Measurements from ENCODE around the gene TMEM39B.

Gene TMEM39B

DNA sequence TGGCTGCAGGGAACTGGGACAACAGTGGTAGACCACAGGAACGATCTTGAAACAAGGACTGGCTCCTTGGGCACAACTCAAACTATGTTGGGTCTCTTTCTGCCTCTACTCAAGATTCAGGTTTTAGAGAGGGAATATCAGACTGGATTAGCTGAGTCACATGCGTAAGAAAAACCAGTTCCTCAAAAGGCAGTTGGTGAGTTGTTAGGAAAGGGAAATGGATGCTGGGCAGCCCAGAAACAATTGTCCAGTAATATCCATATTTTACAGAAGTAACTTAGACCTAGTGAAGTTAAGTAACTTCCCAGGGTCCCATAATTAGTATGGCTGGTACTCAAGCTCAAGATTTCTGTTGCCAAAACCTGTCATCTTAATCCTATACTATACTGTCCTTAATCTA is 27.0 kb upstream of the TMEM39B start:
- Histone ChIP-seq H3K27ac (ENCODE audit: insufficient read depth, low read depth, low read length, poor library complexity, severe bottlenecking) (no peak overlapping the region), H3K9me3 (ENCODE audit: control insufficient read depth, low read length) (no peaks in the 10 kb centered on the region), H3K4me3 (ENCODE audit: insufficient read depth, low read depth, low read length) (no peak overlapping the region), H3K27me3 (ENCODE audit: control insufficient read depth, insufficient read depth, low read length, poor library complexity, severe bottlenecking) (no peaks in the 10 kb centered on the region), H3K4me1 (ENCODE audit: control insufficient read depth, insufficient read depth, low read length) (no peaks in the 10 kb centered on the region), H3K36me3 (ENCODE audit: control insufficient read depth, insufficient read depth, low read length) (peaks cover 62% of the 10 kb centered on the region)
- WGBS, 2 experiments: 98% methylated on average over 2 of the region's 2 CpGs

DNA sequence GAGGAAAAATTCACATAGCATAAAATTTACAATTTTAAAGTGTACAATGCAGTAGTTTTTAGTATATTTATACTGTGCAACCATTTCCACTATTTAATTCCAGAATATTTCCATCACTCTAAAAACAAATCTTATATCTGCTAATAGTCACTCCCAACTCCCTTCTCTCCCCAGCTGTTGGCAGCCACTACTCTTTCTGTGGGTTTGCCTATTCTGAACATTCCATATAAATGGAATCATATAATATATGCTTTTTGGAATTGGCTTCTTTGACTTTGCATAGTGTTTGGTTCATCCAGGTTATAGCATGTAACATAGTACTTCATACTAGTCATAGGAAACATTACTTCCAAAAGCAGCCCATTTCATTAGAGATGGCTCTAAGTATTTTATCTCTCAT is 25.0 kb upstream of the TMEM39B start:
- Histone ChIP-seq H3K4me3 (ENCODE audit: insufficient read depth, low read depth, low read length) (no peak overlapping the region), H3K9me3 (ENCODE audit: control insufficient read depth, low read length) (no peaks in the 10 kb centered on the region), H3K36me3 (ENCODE audit: control insufficient read depth, insufficient read depth, low read length) (peaks cover 56% of the 10 kb centered on the region), H3K27me3 (ENCODE audit: control insufficient read depth, insufficient read depth, low read length, poor library complexity, severe bottlenecking) (no peaks in the 10 kb centered on the region), H3K27ac (ENCODE audit: insufficient read depth, low read depth, low read length, poor library complexity, severe bottlenecking) (no peak overlapping the region), H3K4me1 (ENCODE audit: control insufficient read depth, insufficient read depth, low read length) (no peaks in the 10 kb centered on the region)

DNA sequence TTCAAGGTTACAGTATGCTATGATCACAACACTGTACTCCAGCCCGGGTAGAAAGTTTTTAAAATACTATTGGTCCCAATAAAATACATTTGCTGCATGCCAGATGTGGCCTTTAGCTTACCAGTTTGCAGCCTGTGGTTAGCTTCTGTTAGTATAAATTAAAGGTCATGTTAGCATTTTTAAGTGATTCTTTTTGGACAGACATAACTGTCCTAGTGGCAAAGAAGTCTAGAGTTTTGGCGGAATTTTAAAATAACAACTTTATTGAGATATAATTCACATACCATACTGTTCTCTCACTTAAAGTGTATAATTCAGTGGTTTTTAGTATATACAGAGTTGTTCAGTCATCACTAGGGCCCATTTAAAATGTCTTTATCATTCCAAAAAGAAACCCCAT is 24.3 kb upstream of the TMEM39B start:
- 80 to 90% methylated on average over 1 to 2 of the region's 2 CpGs for WGBS, 2 experiments
- Histone ChIP-seq H3K36me3 (ENCODE audit: control insufficient read depth, insufficient read depth, low read length) (peaks cover 58% of the 10 kb centered on the region), H3K9me3 (ENCODE audit: control insufficient read depth, low read length) (no peaks in the 10 kb centered on the region), H3K27ac (ENCODE audit: insufficient read depth, low read depth, low read length, poor library complexity, severe bottlenecking) (no peak overlapping the region), H3K27me3 (ENCODE audit: control insufficient read depth, insufficient read depth, low read length, poor library complexity, severe bottlenecking) (no peaks in the 10 kb centered on the region), H3K4me3 (ENCODE audit: insufficient read depth, low read depth, low read length) (no peak overlapping the region), H3K4me1 (ENCODE audit: control insufficient read depth, insufficient read depth, low read length) (no peaks in the 10 kb centered on the region)

DNA sequence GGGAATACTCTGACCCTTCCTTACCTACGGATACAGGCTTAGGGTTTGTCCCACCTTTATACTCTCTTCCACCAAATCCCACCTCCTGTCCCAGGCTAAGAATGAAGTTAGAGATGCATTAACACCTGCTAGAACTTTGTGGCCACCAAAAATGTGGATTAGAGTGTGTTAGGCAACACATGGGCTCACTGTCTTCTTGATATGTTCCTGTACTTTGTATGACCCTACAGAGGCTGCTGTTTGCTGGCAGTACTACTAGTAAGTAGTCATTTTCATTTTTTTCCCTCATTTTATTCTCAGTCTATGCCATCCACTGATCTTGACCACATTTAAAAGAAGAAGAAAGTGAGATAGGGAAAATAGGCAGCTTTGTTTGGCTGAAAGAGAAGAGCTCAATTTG is 21.0 kb upstream of the TMEM39B start:
- Histone ChIP-seq H3K27ac (ENCODE audit: insufficient read depth, low read depth, low read length, poor library complexity, severe bottlenecking) (no peak overlapping the region), H3K9me3 (ENCODE audit: control insufficient read depth, low read length) (no peaks in the 10 kb centered on the region), H3K4me1 (ENCODE audit: control insufficient read depth, insufficient read depth, low read length) (no peaks in the 10 kb centered on the region), H3K27me3 (ENCODE audit: control insufficient read depth, insufficient read depth, low read length, poor library complexity, severe bottlenecking) (no peaks in the 10 kb centered on the region), H3K4me3 (ENCODE audit: insufficient read depth, low read depth, low read length) (no peak overlapping the region), H3K36me3 (ENCODE audit: control insufficient read depth, insufficient read depth, low read length) (peaks cover 66% of the 10 kb centered on the region)
- WGBS, 2 experiments: 96 to 100% methylated on average over 1 of the region's 1 CpG

DNA sequence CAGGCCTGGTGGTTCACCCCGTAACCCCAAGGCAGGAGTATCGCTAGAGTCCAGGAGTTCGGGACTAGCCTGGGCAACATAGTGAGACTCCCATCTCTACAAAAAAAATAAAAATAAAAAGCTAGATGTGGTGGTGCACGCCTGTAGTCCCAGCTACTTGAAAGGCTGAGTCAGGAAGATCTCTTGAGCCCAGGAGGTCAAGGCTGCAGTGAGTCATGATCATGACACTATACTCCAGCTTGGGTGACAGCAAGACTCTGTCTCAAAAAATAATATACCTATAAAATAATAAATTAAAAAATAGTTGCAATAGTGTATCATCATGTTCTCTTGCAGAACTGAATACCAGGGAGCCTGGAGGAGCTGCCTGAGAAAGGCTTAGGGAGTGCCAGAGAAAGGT is 19.9 kb upstream of the TMEM39B start:
- Histone ChIP-seq H3K27ac (ENCODE audit: insufficient read depth, low read depth, low read length, poor library complexity, severe bottlenecking) (no peak overlapping the region), H3K36me3 (ENCODE audit: control insufficient read depth, insufficient read depth, low read length) (peaks cover 56% of the 10 kb centered on the region)

DNA sequence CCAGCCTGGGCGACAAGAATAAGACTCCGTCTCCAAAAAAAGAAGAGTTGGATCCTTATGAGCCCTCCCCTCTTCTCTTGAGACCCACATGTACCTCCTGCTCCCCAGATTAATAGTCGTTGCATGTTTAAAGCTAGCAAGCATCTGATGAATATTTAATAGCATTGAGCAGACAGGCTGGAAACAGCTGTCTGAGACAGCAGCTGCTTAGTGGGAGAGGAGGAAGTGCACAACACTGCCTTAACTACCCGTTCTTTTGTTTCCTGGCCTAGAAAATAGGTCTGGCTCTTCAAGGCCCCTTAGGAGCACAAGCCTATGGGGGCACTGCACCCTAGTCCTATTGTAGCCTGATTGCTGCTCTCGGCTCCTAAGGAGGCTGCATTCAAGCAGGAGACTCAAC is 17.3 kb upstream of the TMEM39B start:
- Histone ChIP-seq H3K4me3 (ENCODE audit: insufficient read depth, low read depth, low read length) (no peak overlapping the region), H3K9me3 (ENCODE audit: control insufficient read depth, low read length) (no peaks in the 10 kb centered on the region), H3K27me3 (ENCODE audit: control insufficient read depth, insufficient read depth, low read length, poor library complexity, severe bottlenecking) (no peaks in the 10 kb centered on the region), H3K36me3 (ENCODE audit: control insufficient read depth, insufficient read depth, low read length) (peaks cover 65% of the 10 kb centered on the region), H3K4me1 (ENCODE audit: control insufficient read depth, insufficient read depth, low read length) (no peaks in the 10 kb centered on the region), H3K27ac (ENCODE audit: insufficient read depth, low read depth, low read length, poor library complexity, severe bottlenecking) (no peak overlapping the region)
- 93 to 96% methylated on average over 5 of the region's 5 CpGs for WGBS, 2 experiments

More for the DNA sequence above, 19.9 kb upstream of the TMEM39B start:
- WGBS, 2 experiments: 93 to 97% methylated on average over 4 of the region's 4 CpGs
- H3K4me3 ChIP-seq (ENCODE audit: insufficient read depth, low read depth, low read length): no peak overlapping the region
- H3K27me3 ChIP-seq (ENCODE audit: control insufficient read depth, insufficient read depth, low read length, poor library complexity, severe bottlenecking): no peaks in the 10 kb centered on the region
- H3K9me3 ChIP-seq (ENCODE audit: control insufficient read depth, low read length): no peaks in the 10 kb centered on the region
- H3K4me1 ChIP-seq (ENCODE audit: control insufficient read depth, insufficient read depth, low read length): no peaks in the 10 kb centered on the region

DNA sequence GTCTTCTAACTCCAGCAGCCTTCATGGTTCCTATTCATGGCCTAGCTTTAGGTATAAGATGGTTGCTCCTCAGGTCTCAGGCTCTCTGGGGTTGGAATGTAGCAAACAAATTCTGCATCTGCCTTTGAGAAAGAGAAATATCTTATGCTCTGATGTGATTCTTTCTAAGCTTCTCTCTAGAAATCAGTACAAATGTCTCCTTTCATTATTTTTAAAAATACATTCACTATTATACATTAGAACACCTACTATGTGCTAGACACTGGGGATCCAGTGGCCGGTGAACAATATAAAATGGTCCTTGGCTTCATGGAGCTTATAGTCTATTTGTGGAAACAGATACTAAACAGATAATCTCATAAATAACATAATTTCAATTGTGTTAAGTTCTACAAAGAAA is 16.1 kb upstream of the TMEM39B start:
- H3K36me3 ChIP-seq (ENCODE audit: control insufficient read depth, insufficient read depth, low read length): peaks cover 68% of the 10 kb centered on the region
- H3K27me3 ChIP-seq (ENCODE audit: control insufficient read depth, insufficient read depth, low read length, poor library complexity, severe bottlenecking): no peaks in the 10 kb centered on the region
- no peaks in the 10 kb centered on the region for H3K9me3 ChIP-seq (ENCODE audit: control insufficient read depth, low read length)
- H3K4me1 ChIP-seq (ENCODE audit: control insufficient read depth, insufficient read depth, low read length): no peaks in the 10 kb centered on the region
- no peak overlapping the region for H3K27ac ChIP-seq (ENCODE audit: insufficient read depth, low read depth, low read length, poor library complexity, severe bottlenecking)
- H3K4me3 ChIP-seq (ENCODE audit: insufficient read depth, low read depth, low read length): no peak overlapping the region
- WGBS, 2 experiments: 100% methylated on average over 1 of the region's 1 CpG; no CpG with 5 or more reads in 1 of the 2 experiments

DNA sequence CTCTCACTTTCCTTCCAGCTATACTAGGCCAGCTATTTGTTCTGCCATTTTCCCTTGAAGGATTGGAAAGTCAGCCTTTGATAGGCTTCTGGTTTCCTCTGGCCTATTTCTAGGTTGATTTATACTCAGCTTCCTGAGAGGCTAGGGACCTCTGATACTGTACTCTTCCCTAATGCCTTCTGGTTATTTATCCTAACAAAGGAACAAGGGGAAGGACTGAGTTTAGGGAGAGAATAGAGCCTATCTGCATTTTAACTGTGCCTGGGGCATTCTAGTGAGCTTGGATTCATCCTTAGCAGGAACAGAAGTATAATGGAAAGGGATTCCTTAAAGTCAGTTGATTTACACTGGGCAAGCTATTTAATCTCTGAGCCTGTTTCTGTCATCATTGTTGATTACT is 11.8 kb upstream of the TMEM39B start:
- Histone ChIP-seq H3K27me3 (ENCODE audit: control insufficient read depth, insufficient read depth, low read length, poor library complexity, severe bottlenecking) (no peaks in the 10 kb centered on the region), H3K4me1 (ENCODE audit: control insufficient read depth, insufficient read depth, low read length) (peaks cover 10% of the 10 kb centered on the region), H3K36me3 (ENCODE audit: control insufficient read depth, insufficient read depth, low read length) (peaks cover 40% of the 10 kb centered on the region), H3K27ac (ENCODE audit: insufficient read depth, low read depth, low read length, poor library complexity, severe bottlenecking) (peak overlapping the region; percentile 53), H3K4me3 (ENCODE audit: insufficient read depth, low read depth, low read length) (no peak overlapping the region), H3K9me3 (ENCODE audit: control insufficient read depth, low read length) (no peaks in the 10 kb centered on the region)

DNA sequence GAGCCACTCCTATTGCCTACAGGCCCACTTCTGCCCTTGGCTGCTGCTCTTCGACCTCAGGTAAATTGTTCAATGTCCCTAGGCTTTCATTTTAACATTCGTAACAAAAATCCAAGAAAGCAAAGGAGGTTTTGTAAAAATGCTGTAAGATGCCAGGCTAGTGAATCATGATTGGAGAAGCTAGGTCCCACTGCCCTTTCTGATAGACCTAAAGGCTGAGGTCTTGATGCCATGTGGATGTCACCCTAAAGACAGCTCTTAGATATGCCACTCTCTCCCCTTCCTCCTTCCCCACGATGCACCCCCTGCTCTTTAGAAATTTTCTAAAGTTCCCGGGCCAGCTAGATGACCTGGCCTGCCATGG is 9.9 kb upstream of the TMEM39B start:
- 90 to 93% methylated on average over 4 of the region's 4 CpGs for WGBS, 2 experiments
- Histone ChIP-seq H3K36me3 (ENCODE audit: control insufficient read depth, insufficient read depth, low read length) (peaks cover 32% of the 10 kb centered on the region), H3K4me1 (ENCODE audit: control insufficient read depth, insufficient read depth, low read length) (peaks cover 10% of the 10 kb centered on the region)

DNA sequence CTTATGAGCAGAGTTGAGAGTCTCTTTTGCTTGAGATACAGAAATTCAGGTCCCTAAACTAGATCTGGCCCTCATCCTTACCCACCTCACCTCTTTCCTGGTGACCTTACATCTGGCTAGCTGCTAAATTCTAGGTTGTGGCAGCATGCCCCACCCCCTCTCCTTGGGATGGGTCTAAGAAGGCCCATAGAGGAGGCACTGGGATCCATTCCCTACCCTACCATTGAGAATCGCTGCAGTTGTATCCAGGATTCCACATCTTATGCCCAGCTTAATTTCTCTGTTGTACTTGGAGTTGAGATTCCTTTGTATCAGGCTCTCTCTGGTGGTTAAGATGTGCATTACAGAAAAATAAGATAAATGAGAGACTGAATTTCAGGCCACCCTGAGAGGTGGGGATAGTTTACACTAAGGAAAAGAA is 9.5 kb upstream of the TMEM39B start:
- peak overlapping the region; percentile 86 for H3K27ac ChIP-seq (ENCODE audit: insufficient read depth, low read depth, low read length, poor library complexity, severe bottlenecking)
- H3K36me3 ChIP-seq (ENCODE audit: control insufficient read depth, insufficient read depth, low read length): peaks cover 28% of the 10 kb centered on the region
- H3K4me1 ChIP-seq (ENCODE audit: control insufficient read depth, insufficient read depth, low read length): peaks cover 10% of the 10 kb centered on the region
- H3K9me3 ChIP-seq (ENCODE audit: control insufficient read depth, low read length): no peaks in the 10 kb centered on the region
- H3K27me3 ChIP-seq (ENCODE audit: control insufficient read depth, insufficient read depth, low read length, poor library complexity, severe bottlenecking): no peaks in the 10 kb centered on the region
- H3K4me3 ChIP-seq (ENCODE audit: insufficient read depth, low read depth, low read length): no peak overlapping the region
- WGBS, 2 experiments: 79 to 80% methylated on average over 1 of the region's 1 CpG

More for the DNA sequence above, 9.9 kb upstream of the TMEM39B start:
- Histone ChIP-seq H3K27ac (ENCODE audit: insufficient read depth, low read depth, low read length, poor library complexity, severe bottlenecking) (peak overlapping the region; percentile 86), H3K4me3 (ENCODE audit: insufficient read depth, low read depth, low read length) (no peak overlapping the region), H3K27me3 (ENCODE audit: control insufficient read depth, insufficient read depth, low read length, poor library complexity, severe bottlenecking) (no peaks in the 10 kb centered on the region), H3K9me3 (ENCODE audit: control insufficient read depth, low read length) (no peaks in the 10 kb centered on the region)
